Liver (tissue), 9 donors: Measurements from ENCODE around the gene GRIP2. TPM values are rescaled to one million over a fixed set of nuclear protein-coding genes. Genes with fewer than 3 reads are reported as not detected.

ENCODE experiments used
- DNase-seq: peaks from one replicate; pipeline ENCODE4 v3.0.0-alpha.2; 2017; ENCODE audit warnings: low spot score
- H3K27ac ChIP-seq, 2 donors: one replicate each; pipeline ENCODE4 v1.7.0; 2013; ENCODE audit warnings: inconsistent platforms in 2 of 2, low read length in 2 of 2, control low read depth in 1 of 2, low read depth in 1 of 2, mild to moderate bottlenecking in 1 of 2
- H3K27me3 ChIP-seq, 4 donors: one replicate each; pipeline versions ENCODE4 v1.6.1 to v1.7.0; 2013; ENCODE audit warnings: low read length in 3 of 4, inconsistent platforms in 1 of 4, mild to moderate bottlenecking in 1 of 4, moderate library complexity in 1 of 4; ENCODE audit not compliant: control insufficient read depth in 4 of 4, insufficient read depth in 4 of 4
- H3K36me3 ChIP-seq, 4 donors: one replicate each; pipeline versions ENCODE4 v1.6.1 to v1.7.0; 2013; ENCODE audit warnings: low read length in 3 of 4, mild to moderate bottlenecking in 3 of 4, low read depth in 1 of 4, moderate library complexity in 1 of 4; ENCODE audit not compliant: control insufficient read depth in 4 of 4, insufficient read depth in 3 of 4
- H3K4me1 ChIP-seq, 4 donors: one replicate each; pipeline versions ENCODE4 v1.6.1 to v1.7.0; 2013; ENCODE audit warnings: low read length in 3 of 4, mild to moderate bottlenecking in 3 of 4, moderate library complexity in 1 of 4; ENCODE audit not compliant: control insufficient read depth in 4 of 4, insufficient read depth in 4 of 4
- H3K4me3 ChIP-seq, 3 donors: one replicate each; pipeline versions ENCODE4 v1.6.1 to v1.7.0; 2013; ENCODE audit warnings: low read length in 3 of 3, control low read depth in 1 of 3, low read depth in 1 of 3, mild to moderate bottlenecking in 1 of 3
- H3K9ac ChIP-seq, 2 donors: one replicate each; pipeline ENCODE4 v1.7.0; 2013; ENCODE audit warnings: low read length in 2 of 2, mild to moderate bottlenecking in 2 of 2, moderate library complexity in 2 of 2, control low read depth in 1 of 2, low read depth in 1 of 2
- H3K9me3 ChIP-seq, 4 donors: one replicate each; pipeline versions ENCODE4 v1.6.1 to v1.7.0; 2013; ENCODE audit warnings: low read length in 3 of 4; ENCODE audit not compliant: control insufficient read depth in 4 of 4
- EGR1 ChIP-seq, 2 donors: IDR thresholded peaks; 2 replicates each; pipeline ENCODE4 v1.6.1; 2016 to 2018; ENCODE audit warnings: antibody characterized with exemption in 2 of 2, low read depth in 2 of 2
- FOXA2 ChIP-seq: IDR thresholded peaks from 2 replicates; pipeline ENCODE4 v1.6.1; 2016; ENCODE audit warnings: antibody characterized with exemption
- GABPA ChIP-seq, 2 donors: IDR thresholded peaks in 1 of 2; conservative IDR thresholded peaks in 1 of 2; 2 replicates each; pipeline ENCODE4 v1.6.1; 2016; ENCODE audit warnings: antibody characterized with exemption in 2 of 2, mild to moderate bottlenecking in 1 of 2, moderate library complexity in 1 of 2
- HNF4A ChIP-seq, 2 donors: conservative IDR thresholded peaks; 2 replicates each; pipeline ENCODE4 v1.6.1; 2016; ENCODE audit warnings: antibody characterized with exemption in 2 of 2, mild to moderate bottlenecking in 2 of 2
- JUND ChIP-seq, 2 donors: IDR thresholded peaks; 2 replicates each; pipeline ENCODE4 v1.6.1; 2016; ENCODE audit warnings: antibody characterized with exemption in 2 of 2
- MAX ChIP-seq: IDR thresholded peaks from 2 replicates; pipeline ENCODE4 v1.6.1; 2016; ENCODE audit warnings: antibody characterized with exemption
- NR2F2 ChIP-seq: IDR thresholded peaks from 2 replicates; pipeline ENCODE4 v1.6.1; 2016; ENCODE audit warnings: antibody characterized with exemption
- RAD21 ChIP-seq, 2 donors: IDR thresholded peaks; 2 replicates each; pipeline ENCODE4 v1.6.1; 2016; ENCODE audit warnings: antibody characterized with exemption in 2 of 2, mild to moderate bottlenecking in 2 of 2
- SP1 ChIP-seq: IDR thresholded peaks from 2 replicates; pipeline ENCODE4 v1.6.1; 2018; ENCODE audit warnings: antibody characterized with exemption, mild to moderate bottlenecking
- TAF1 ChIP-seq: conservative IDR thresholded peaks from 2 replicates; pipeline ENCODE4 v1.6.1; 2016; ENCODE audit warnings: antibody characterized with exemption, mild to moderate bottlenecking
- WGBS: extraction: QIAGEN DNeasy Blood & Tissue Kit; methylation state at CpG from one replicate; pipeline ENCODE4 v1.1.7; 2013; 5-methylcytosine and 5-hydroxymethylcytosine counted together
- polyA plus RNA-seq, 2 donors: library from polyadenylated mRNA; stranded (reverse) in 1 of 2; unstranded in 1 of 2; fragments of 200-250 nt in 1 of 2; fragments of >200 nt in 1 of 2; fragmentation: Nextera tagmentation in 1 of 2; extraction: Ambion mirVana in 1 of 2; gene quantifications; one replicate each; pipeline versions ENCODE4 v1.2.1 to v1.2.3, GENCODE V29; 2013 to 2015
- total RNA-seq, 2 donors: library from RNA; depleted of rRNA; stranded (reverse); fragments of >200 nt; gene quantifications; one replicate each; pipeline ENCODE4 v1.2.3, GENCODE V29; 2014
- TF ChIP-seq, protein P1 (sequence below): IDR thresholded peaks from 2 replicates; pipeline ENCODE4 v1.6.1; 2016; ENCODE audit warnings: antibody characterized with exemption, mild to moderate bottlenecking
- TF ChIP-seq, protein P2 (sequence below): IDR thresholded peaks from 2 replicates; pipeline ENCODE4 v1.6.1; 2016; ENCODE audit warnings: antibody characterized with exemption
- TF ChIP-seq, protein P3 (sequence below): IDR thresholded peaks from 2 replicates; pipeline ENCODE4 v1.6.1; 2016; ENCODE audit warnings: antibody characterized with exemption
- donor health status: healthy.
- donor health status: healthy.
- donor health status: healthy.
- donor health status: healthy.
- donor health status: healthy.

The GRIP2 gene
- total and polyA plus RNA-seq, 4 donors = 0.05 to 0.33 (median 0.09) TPM; not detected in 1

DNA sequence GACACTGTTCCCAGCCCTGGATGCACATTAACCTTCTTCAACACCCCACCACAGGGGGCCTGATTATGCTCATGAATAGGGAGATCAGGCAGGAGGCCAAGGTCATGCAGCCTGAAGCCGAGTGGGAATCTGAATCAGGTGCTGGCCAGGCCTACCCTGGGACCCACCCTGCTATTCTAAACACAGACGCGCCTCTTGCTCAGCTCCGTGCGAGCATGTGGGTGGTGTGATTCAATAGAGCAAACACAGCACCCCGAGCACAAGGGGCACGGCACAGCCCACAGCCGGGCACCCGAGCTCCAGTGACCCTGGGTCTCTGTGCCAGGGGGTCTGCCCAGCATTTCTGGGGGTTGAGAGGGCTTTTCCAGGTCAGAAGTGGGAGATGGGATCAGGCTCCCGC is 24.6 kb upstream of the GRIP2 start:
- Histone ChIP-seq H3K27me3 (no peaks in the 10 kb centered on the region), H3K9ac (no peak overlapping the region), H3K9me3 (no peaks in the 10 kb centered on the region), H3K36me3 (no peaks in the 10 kb centered on the region), H3K27ac (no peak overlapping the region), H3K4me3 (no peak overlapping the region), H3K4me1 (peaks cover 0 to 6% (median 0%) of the 10 kb centered on the region in 4 donors)
- DNase-seq = no peak
- WGBS = 84% methylated on average over 10 of the region's 10 CpGs
- no peak for TF ChIP-seq RAD21 (IDR thresholded peaks at IDR 0.05)
- TF ChIP-seq, protein P1, sequence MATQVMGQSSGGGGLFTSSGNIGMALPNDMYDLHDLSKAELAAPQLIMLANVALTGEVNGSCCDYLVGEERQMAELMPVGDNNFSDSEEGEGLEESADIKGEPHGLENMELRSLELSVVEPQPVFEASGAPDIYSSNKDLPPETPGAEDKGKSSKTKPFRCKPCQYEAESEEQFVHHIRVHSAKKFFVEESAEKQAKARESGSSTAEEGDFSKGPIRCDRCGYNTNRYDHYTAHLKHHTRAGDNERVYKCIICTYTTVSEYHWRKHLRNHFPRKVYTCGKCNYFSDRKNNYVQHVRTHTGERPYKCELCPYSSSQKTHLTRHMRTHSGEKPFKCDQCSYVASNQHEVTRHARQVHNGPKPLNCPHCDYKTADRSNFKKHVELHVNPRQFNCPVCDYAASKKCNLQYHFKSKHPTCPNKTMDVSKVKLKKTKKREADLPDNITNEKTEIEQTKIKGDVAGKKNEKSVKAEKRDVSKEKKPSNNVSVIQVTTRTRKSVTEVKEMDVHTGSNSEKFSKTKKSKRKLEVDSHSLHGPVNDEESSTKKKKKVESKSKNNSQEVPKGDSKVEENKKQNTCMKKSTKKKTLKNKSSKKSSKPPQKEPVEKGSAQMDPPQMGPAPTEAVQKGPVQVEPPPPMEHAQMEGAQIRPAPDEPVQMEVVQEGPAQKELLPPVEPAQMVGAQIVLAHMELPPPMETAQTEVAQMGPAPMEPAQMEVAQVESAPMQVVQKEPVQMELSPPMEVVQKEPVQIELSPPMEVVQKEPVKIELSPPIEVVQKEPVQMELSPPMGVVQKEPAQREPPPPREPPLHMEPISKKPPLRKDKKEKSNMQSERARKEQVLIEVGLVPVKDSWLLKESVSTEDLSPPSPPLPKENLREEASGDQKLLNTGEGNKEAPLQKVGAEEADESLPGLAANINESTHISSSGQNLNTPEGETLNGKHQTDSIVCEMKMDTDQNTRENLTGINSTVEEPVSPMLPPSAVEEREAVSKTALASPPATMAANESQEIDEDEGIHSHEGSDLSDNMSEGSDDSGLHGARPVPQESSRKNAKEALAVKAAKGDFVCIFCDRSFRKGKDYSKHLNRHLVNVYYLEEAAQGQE = no peak
- no peak for TF ChIP-seq NR2F2
- no peak for TF ChIP-seq SP1
- TF ChIP-seq TAF1 = no peak
- TF ChIP-seq JUND (IDR thresholded peaks at IDR 0.05) = no peak
- no peak for TF ChIP-seq GABPA (IDR thresholded peaks at IDR 0.05 in 1 of 2, conservative IDR thresholded peaks at IDR 0.05 in 1 of 2)
- TF ChIP-seq HNF4A (conservative IDR thresholded peaks at IDR 0.05) = no peak

DNA sequence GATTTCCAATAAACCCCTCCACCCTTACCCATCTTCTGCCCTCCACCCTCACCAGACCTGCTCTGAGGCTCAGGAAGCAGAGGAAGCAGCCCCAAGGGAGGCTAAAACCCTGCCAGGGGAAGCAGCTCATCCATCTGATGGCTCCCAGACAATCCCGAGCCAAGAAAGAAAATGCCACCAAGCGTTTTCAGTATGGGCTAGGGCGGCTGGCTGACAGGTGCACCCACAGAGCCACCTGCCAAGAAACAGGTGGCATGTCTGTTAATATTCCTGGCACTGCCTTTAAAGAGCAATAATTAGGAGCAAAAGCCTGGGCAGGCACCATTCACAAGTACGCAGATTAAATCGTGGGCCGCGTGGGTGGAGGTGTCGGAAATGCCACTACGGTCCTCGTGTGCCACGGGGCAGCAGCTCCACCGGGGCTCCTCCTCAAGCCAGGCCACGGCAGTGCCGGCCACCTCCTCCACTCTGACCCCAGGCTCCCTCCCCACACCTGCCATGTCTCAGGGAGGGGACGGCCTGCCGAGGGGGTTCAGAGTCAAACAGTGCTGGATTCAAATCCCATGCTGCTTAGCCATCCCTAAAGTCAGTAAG is 23.9 kb upstream of the GRIP2 start:
- no peak overlapping the region for H3K4me3 ChIP-seq
- 87% methylated on average over 16 of the region's 16 CpGs for WGBS
- no peaks in the 10 kb centered on the region for H3K9me3 ChIP-seq
- no peak overlapping the region for H3K27ac ChIP-seq
- no peak overlapping the region for H3K9ac ChIP-seq
- H3K4me1 ChIP-seq = peaks cover 0 to 6% (median 0%) of the 10 kb centered on the region in 4 donors
- DNase-seq = no peak
- TF ChIP-seq, protein P1 = no peak
- TF ChIP-seq HNF4A (conservative IDR thresholded peaks at IDR 0.05) (no peak), FOXA2 (no peak), TAF1 (no peak), EGR1 (IDR thresholded peaks at IDR 0.05; ENCODE audit: low read depth in 2 of 2) (no peak), MAX (no peak)
- TF ChIP-seq, protein P2, sequence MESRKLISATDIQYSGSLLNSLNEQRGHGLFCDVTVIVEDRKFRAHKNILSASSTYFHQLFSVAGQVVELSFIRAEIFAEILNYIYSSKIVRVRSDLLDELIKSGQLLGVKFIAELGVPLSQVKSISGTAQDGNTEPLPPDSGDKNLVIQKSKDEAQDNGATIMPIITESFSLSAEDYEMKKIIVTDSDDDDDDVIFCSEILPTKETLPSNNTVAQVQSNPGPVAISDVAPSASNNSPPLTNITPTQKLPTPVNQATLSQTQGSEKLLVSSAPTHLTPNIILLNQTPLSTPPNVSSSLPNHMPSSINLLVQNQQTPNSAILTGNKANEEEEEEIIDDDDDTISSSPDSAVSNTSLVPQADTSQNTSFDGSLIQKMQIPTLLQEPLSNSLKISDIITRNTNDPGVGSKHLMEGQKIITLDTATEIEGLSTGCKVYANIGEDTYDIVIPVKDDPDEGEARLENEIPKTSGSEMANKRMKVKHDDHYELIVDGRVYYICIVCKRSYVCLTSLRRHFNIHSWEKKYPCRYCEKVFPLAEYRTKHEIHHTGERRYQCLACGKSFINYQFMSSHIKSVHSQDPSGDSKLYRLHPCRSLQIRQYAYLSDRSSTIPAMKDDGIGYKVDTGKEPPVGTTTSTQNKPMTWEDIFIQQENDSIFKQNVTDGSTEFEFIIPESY = no peak
- TF ChIP-seq, protein P3, sequence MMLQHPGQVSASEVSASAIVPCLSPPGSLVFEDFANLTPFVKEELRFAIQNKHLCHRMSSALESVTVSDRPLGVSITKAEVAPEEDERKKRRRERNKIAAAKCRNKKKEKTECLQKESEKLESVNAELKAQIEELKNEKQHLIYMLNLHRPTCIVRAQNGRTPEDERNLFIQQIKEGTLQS = no peak
- no peaks in the 10 kb centered on the region for H3K36me3 ChIP-seq
- no peaks in the 10 kb centered on the region for H3K27me3 ChIP-seq
